Gastroesophageal sphincter (tissue), 3 donors: ENCODE data around the gene ZMIZ2.

ENCODE experiments used
- CTCF ChIP-seq, 4 experiments: fragments of 200-600 bp in 2 of 4; fragments of 450-650 bp in 2 of 4; sonication (generic) in 1 of 4; IDR thresholded peaks; one replicate each; pipeline ENCODE4 v1.5.1; 2017 to 2019; ENCODE audit warnings: antibody characterized with exemption in 4 of 4, mild to moderate bottlenecking in 2 of 4, moderate library complexity in 2 of 4
- EP300 ChIP-seq: sonication (generic); formaldehyde crosslinking; IDR thresholded peaks from one replicate; pipeline ENCODE4 v1.6.1; 2017; ENCODE audit warnings: antibody characterized with exemption, mild to moderate bottlenecking
- POLR2A ChIP-seq, 2 donors: fragments of 450-650 bp; IDR thresholded peaks; one replicate each; pipeline ENCODE4 v1.6.1; 2017; ENCODE audit warnings: antibody characterized with exemption in 2 of 2, mild to moderate bottlenecking in 2 of 2, moderate library complexity in 1 of 2
- POLR2AphosphoS5 ChIP-seq: sonication (generic); formaldehyde crosslinking; IDR thresholded peaks from one replicate; pipeline ENCODE4 v1.6.1; 2017; ENCODE audit warnings: antibody characterized with exemption

DNA sequence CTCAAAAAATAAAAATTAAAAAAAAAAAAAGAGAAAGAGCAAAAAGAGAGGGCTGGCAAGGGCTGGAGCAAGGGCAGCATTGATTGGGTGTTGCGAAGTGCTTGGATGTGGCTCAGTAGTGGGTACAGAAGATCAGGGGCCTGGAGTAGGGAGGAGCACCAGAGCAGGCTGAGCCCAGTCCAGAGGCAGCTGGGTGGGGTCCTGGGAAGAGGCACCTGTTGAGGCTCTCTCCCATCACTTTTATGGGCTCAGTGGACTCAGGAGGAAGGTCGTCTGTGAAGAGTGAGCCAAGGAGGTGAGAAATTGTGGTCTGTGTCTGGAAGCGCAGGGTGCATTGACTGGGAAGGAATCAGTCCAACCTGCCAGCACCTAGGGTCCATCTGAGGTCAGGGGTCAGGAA, 11.8 kb upstream of the ZMIZ2 start:
- TF ChIP-seq CTCF (IDR thresholded peaks at IDR 0.05) (no peak), EP300 (no peak), POLR2A (IDR thresholded peaks at IDR 0.05) (no peak), POLR2AphosphoS5 (no peak)
